ENCODE data around the gene ATXN7.

ATXN7 gene

DNA sequence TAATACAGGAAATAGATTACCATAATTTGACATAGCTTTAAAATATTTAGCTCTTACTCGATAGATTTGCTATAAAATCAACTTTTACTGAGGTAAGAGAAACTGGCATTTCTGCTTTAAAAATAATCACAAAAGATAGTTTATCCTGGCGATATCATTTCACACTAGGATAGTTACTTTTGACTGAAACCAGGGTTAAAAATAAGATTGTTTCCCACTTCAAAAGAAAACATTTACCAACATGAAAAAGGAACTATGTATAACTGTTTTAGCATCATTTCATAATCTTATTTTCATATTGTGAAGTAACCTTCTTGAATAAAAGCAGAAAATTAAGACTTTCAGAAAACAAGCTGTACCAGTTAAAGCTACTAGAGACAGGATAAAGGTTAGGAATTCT lies 144.3 kb downstream of the ATXN7 start:
- TF ChIP-seq, protein P1, sequence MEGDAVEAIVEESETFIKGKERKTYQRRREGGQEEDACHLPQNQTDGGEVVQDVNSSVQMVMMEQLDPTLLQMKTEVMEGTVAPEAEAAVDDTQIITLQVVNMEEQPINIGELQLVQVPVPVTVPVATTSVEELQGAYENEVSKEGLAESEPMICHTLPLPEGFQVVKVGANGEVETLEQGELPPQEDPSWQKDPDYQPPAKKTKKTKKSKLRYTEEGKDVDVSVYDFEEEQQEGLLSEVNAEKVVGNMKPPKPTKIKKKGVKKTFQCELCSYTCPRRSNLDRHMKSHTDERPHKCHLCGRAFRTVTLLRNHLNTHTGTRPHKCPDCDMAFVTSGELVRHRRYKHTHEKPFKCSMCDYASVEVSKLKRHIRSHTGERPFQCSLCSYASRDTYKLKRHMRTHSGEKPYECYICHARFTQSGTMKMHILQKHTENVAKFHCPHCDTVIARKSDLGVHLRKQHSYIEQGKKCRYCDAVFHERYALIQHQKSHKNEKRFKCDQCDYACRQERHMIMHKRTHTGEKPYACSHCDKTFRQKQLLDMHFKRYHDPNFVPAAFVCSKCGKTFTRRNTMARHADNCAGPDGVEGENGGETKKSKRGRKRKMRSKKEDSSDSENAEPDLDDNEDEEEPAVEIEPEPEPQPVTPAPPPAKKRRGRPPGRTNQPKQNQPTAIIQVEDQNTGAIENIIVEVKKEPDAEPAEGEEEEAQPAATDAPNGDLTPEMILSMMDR (conservative IDR thresholded peaks at IDR 0.05): no peak
- TF ChIP-seq ZFX (IDR thresholded peaks at IDR 0.05): no peak
- H3K27ac ChIP-seq: no peak overlapping the region

DNA sequence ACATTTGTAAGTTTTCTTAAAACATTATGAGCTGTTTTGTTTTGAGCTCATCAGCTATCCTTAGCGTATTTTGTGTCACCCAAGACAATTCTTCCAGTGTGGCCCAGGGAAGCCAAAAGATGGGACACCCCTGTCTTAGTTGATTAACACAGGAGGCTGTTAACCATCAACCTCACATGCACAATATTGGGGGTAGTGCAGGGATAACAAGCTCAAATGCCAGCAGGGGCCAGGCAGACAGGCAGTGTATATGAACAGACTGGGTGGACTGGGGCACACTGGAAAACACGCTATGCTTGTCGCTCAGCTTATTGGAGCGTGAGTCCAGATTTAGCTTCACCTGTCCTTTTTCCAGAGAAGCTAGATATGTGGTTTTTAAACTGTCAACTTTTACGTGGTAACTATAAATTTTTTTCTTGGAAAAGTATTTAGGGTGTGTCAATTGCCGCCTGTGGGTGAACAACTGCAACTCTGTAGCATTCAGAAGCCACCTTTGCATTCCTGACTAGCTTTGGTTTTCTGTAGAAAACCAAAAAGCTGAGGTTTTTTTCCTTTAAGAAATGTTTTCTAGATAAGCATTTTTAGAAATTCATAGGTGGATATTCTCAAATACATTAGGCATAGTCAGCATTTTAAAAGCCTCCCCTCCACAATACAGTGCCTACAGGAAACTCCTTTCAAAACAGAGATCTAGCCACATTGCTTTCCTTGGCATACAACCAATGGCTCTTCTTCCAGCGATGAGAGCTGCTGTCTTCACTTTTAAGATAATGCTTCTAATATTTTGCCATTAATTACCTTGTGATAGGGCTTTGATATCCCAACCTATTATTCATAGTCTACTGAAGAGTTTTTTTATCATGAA lies 145.1 kb downstream of the ATXN7 start:
- no peak overlapping the region for H3K27ac ChIP-seq
- TF ChIP-seq, protein P1 (conservative IDR thresholded peaks at IDR 0.05): no peak
- no peak for TF ChIP-seq ZFX (IDR thresholded peaks at IDR 0.05)

DNA sequence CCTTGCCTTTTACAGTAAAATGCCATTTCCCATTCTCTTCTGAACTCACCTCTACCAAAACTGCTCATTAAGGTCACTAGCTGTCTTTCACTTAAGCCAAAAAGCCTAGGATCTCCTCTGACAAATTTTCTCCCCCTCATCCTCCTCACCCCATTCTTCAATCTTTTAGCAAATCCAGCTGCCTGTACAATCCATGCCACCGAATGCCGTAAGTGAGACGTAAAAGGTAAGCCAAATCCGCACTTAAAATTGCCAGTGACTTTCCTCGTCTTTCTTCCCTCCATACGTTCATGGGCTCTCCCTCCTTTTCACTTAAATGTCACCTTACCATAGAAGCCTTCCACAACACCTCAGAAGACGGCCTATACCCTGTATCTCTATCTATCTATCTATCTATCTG lies 145.9 kb downstream of the ATXN7 start:
- no peak overlapping the region for H3K27ac ChIP-seq

DNA sequence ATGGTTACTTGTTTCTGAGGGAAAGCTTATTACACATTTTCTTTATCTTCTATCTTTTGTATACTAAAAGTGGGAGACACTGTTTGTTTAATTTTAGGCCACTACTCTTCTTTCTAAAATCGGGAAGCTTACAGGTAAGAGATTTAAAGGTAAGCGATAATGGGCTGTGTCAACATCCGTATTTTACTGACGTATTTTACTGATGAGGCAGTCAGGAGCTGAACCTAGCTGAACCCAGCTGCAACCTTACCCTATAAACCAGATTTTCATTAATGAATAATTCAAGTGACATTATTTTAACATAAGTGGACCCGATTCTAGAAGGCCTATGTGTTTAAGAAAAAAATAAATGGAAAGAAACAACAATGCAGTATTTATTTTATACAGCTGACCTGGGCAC lies 146.5 kb downstream of the ATXN7 start:
- TF ChIP-seq, protein P1 (conservative IDR thresholded peaks at IDR 0.05): no peak
- no peak for TF ChIP-seq ZFX (IDR thresholded peaks at IDR 0.05)
- H3K27ac ChIP-seq: no peak overlapping the region

More for the DNA sequence above, 145.9 kb downstream of the ATXN7 start:
- TF ChIP-seq, protein P1 (conservative IDR thresholded peaks at IDR 0.05): no peak
- no peak for TF ChIP-seq ZFX (IDR thresholded peaks at IDR 0.05)

DNA sequence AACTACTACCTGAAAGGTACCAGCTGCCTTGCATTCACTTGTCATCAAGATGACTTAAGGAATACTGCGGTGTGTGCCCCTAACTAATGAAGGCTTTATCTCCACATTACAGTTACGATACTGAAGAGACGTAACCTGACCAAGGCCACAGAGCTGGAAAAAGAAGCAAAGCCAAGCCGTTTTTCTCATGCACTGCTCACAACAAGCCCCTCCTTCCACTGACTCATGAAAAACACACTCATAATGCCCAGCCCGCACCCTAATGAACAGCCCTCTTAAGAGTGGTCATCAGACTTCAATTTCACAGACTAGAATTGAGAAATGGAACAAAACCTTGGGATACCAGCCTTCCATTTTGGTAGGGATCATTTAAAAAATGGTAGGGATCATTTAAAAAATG lies 148.0 kb downstream of the ATXN7 start:
- no peak overlapping the region for H3K27ac ChIP-seq
- no peak for TF ChIP-seq ZFX (IDR thresholded peaks at IDR 0.05)
- TF ChIP-seq, protein P1 (conservative IDR thresholded peaks at IDR 0.05): no peak

DNA sequence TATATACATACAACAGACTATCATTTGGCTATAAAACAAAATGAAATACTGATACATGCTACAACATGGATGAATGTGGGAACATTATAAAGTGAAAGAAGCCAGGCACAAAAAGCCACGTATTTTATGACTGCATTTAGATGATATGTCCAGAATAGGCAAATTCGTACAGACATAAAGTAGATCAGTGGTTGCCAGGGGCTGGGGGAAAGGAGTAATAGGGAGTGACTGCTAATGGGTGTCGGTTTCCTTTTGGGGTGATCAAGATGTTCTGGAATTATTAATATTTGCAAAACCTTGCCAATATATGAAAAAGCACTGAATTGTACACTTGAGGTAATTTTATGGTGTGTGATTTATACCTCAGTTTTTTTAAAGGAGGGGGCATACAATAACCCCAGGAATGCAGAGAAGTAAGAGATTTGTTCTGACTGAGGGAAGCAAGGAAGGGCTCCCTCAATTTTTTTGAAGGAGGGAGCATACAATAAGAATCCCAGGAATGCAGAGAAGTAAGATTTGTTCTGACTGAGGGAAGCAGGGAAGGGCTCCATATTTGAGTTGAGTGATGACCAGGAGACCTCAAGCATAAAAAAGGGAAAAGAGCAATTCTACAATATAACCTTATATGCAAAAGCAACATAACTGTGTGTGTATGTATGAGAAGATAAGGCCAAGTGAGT lies 153.4 kb downstream of the ATXN7 start:
- TF ChIP-seq, protein P1 (conservative IDR thresholded peaks at IDR 0.05): no peak
- TF ChIP-seq ZFX (IDR thresholded peaks at IDR 0.05): no peak
- no peak overlapping the region for H3K27ac ChIP-seq

DNA sequence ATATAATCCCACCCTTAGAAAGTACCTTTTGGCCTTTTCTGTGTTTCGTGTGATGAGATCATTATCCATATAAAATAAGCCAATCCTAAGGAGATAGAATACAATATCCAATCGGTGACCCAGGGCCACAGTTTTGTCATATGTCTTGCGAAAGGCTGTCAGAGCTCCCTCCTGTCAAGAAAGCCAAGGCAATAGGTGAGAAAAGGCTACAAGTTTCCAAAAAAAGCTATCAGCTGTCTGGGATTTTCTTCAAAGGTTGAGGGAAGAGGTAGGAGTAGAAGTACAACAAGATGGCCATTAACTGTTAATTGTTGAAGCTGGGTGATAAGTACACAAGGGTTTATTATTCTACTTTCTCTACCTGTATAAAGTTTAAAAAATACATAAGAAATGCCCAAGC lies 155.6 kb downstream of the ATXN7 start:
- TF ChIP-seq, protein P1 (conservative IDR thresholded peaks at IDR 0.05): no peak
- no peak for TF ChIP-seq ZFX (IDR thresholded peaks at IDR 0.05)
- H3K27ac ChIP-seq: no peak overlapping the region
